Measurements from ENCODE around the gene NAGS. TPM values are rescaled to one million over a fixed set of nuclear protein-coding genes. Genes with fewer than 3 reads are reported as not detected.

Gene NAGS
- polyA plus RNA-seq, 1 donor (not counting 4 experiments of a cell fraction or from before 2014, with no cell fraction given) = 1.8 TPM

DNA sequence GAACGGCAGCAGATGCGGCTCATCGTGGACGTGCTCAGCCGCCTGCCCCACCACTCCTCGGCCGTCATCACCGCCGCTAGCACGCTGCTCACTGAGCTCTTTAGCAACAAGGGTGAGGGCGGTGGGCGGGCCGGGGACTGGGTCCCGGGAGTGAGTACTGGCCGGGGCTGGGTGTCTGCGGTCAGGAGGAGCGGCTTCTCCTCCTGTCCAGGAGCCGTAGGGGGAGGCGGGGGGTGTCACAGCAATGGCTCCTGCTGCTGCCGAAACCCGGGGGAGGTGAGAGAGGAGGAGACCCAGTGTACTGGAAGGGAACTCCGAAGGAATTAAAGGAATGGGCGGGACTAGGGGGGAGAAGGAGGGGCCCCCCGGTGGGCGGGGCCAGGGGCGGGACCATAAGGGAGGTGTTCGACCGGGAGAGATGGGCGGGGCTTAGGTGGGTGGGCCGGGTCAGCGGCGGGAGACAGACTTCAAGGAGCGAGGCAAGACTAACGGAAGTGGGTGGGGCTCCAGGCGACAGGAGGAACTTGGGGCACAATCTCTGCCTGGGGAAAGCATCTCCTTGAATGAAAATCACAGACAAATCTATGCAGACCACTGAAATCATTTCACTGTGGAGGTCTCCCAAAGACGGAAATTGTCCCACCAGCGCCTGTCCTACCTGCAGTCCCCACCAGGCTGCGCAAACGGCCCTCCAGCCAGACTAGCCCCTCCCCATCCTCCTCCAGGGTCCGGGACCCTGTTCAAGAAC is 2.4 kb downstream of the NAGS start:
- Histone ChIP-seq H3K79me2 (ENCODE audit: control insufficient read depth, insufficient read depth, low read length) (no peaks in the 10 kb centered on the region), H3K4me3 (ENCODE audit: control insufficient read depth in 2 of 3, extremely low read depth in 1 of 3, insufficient read depth in 2 of 3, low read depth in 1 of 3, low read length in 3 of 3) (peak overlapping the region; percentile 53 to 85 (median 71)), H3K9me1 (ENCODE audit: control insufficient read depth, extremely low read depth, insufficient read depth, low read length) (no peaks in the 10 kb centered on the region), H3K9ac (ENCODE audit: control insufficient read depth, extremely low read depth, insufficient read depth, low read length) (peak overlapping the region; percentile 74), H3K4me2 (ENCODE audit: control insufficient read depth, extremely low read depth, insufficient read depth, low read depth, low read length) (peak overlapping the region; percentile 94), H2AFZ (ENCODE audit: control insufficient read depth, low read length) (peak overlapping the region; percentile 78), H3K27me3 (ENCODE audit: control insufficient read depth, extremely low read depth, insufficient read depth, low read length) (no peaks in the 10 kb centered on the region), H3K9me3 (ENCODE audit: control insufficient read depth, low read depth, low read length) (no peaks in the 10 kb centered on the region), H3K27ac (ENCODE audit: control insufficient read depth, insufficient read depth, low read length) (peak overlapping the region; percentile 67), H3K36me3 (ENCODE audit: control insufficient read depth in 2 of 2, extremely low read depth in 1 of 2, insufficient read depth in 2 of 2, low read length in 2 of 2) (peaks cover 6 to 9% of the 10 kb centered on the region in 2 experiments), H4K20me1 (ENCODE audit: control insufficient read depth, extremely low read depth, insufficient read depth, low read length) (no peaks in the 10 kb centered on the region), H3K4me1 (ENCODE audit: control insufficient read depth, extremely low read depth, insufficient read depth, low read length) (peaks cover 33% of the 10 kb centered on the region)
- dilution Hi-C loops (cut with MboI; ENCODE audit: extremely low pct_ligation_motif_present, low sequenced_read_pairs) = no loop called here
- DNase-seq (ENCODE audit: low read depth, low spot score) (peak; percentile 93), FAIRE-seq (peak; percentile 65)
- peak; percentile 52 to 74 (median 71) for TF ChIP-seq CTCF (optimal IDR thresholded peaks at IDR 0.05 in 1 of 3, IDR thresholded peaks at IDR 0.05 in 1 of 3, conservative IDR thresholded peaks at IDR 0.05 in 1 of 3; ENCODE audit: extremely low read depth in 1 of 3, insufficient read depth in 2 of 3, low read length in 3 of 3)
- TF ChIP-seq EZH2 (IDR thresholded peaks at IDR 0.05; ENCODE audit: low read length) = no peak

GRCh38 chr17:44007346-44008204 is 3.2 kb downstream of the NAGS start:
- Histone ChIP-seq H3K9me1 (ENCODE audit: control insufficient read depth, extremely low read depth, insufficient read depth, low read length) (no peaks in the 10 kb centered on the region), H3K9ac (ENCODE audit: control insufficient read depth, extremely low read depth, insufficient read depth, low read length) (peak overlapping the region; percentile 69), H2AFZ (ENCODE audit: control insufficient read depth, low read length) (peak overlapping the region; percentile 78), H3K4me1 (ENCODE audit: control insufficient read depth, extremely low read depth, insufficient read depth, low read length) (peaks cover 25% of the 10 kb centered on the region), H3K9me3 (ENCODE audit: control insufficient read depth, low read depth, low read length) (no peaks in the 10 kb centered on the region), H4K20me1 (ENCODE audit: control insufficient read depth, extremely low read depth, insufficient read depth, low read length) (no peaks in the 10 kb centered on the region), H3K36me3 (ENCODE audit: control insufficient read depth in 2 of 2, extremely low read depth in 1 of 2, insufficient read depth in 2 of 2, low read length in 2 of 2) (peaks cover 9 to 11% of the 10 kb centered on the region in 2 experiments), H3K27ac (ENCODE audit: control insufficient read depth, insufficient read depth, low read length) (peak overlapping the region; percentile 20), H3K79me2 (ENCODE audit: control insufficient read depth, insufficient read depth, low read length) (no peaks in the 10 kb centered on the region), H3K4me2 (ENCODE audit: control insufficient read depth, extremely low read depth, insufficient read depth, low read depth, low read length) (peak overlapping the region; percentile 94), H3K4me3 (ENCODE audit: control insufficient read depth in 2 of 3, extremely low read depth in 1 of 3, insufficient read depth in 2 of 3, low read depth in 1 of 3, low read length in 3 of 3) (peak overlapping the region; percentile 53 to 85 (median 71)), H3K27me3 (ENCODE audit: control insufficient read depth, extremely low read depth, insufficient read depth, low read length) (no peaks in the 10 kb centered on the region)
- FAIRE-seq (no peak), DNase-seq (ENCODE audit: low read depth, low spot score) (no peak)
- TF ChIP-seq EZH2 (IDR thresholded peaks at IDR 0.05; ENCODE audit: low read length) = no peak
- TF ChIP-seq CTCF (optimal IDR thresholded peaks at IDR 0.05 in 1 of 3, IDR thresholded peaks at IDR 0.05 in 1 of 3, conservative IDR thresholded peaks at IDR 0.05 in 1 of 3; ENCODE audit: extremely low read depth in 1 of 3, insufficient read depth in 2 of 3, low read length in 3 of 3) = no peak
- dilution Hi-C loops (cut with MboI; ENCODE audit: extremely low pct_ligation_motif_present, low sequenced_read_pairs) = no loop called here
